Ramos (cell line): ENCODE data around the gene PTPRM.

Experiments
- in situ Hi-C: fragments of 300-500 bp; cut with MboI; formaldehyde crosslinking; loops from one replicate; pipeline ENCODE4 v1.14.3; 2022; ENCODE audit warnings: low sequenced_read_pairs; ENCODE audit not compliant: unreplicated experiment

PTPRM gene

DNA sequence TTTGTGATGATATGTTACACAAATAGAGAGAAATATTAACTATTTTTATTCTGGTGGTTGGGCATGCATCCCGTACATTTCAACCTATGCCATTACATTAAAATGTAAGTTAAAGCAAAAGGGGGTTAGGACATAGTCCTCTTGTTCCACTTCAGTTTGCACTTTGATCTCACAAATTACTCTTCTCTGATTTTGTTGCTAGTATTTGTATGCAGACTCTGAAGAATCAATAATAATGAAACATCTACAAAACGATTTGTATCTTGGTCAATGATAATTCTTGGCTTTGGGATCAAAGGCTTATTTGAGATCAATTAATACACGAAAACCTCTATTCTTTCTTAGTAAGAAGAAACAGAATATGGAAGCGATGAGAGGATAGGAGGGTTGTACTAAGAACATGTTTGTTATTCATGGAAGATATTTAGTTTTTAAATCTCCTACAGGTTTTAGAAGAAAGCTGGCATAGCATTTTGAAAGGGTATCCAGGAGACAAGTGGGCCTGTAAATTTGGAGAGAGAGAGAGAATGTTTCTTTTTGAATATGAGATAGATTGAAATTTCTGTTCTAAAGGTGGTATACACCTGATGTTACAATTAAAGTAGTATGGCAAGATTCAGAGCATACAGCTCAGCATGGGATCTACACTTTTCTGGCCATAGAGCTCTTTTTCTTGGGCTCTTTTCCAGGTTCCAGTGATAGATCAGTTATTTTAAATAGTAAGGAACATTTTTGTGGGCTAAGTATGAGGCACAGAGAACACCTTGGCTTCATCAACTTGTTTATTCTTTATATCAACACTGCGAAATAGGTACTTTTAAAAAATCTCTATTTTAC is 347.9 kb downstream of the PTPRM start:
- in situ Hi-C loops, result loop anchor here (25.0 kb wide), 1 partner anchor 303 kb away; no protein-coding TSS in a partner anchor

DNA sequence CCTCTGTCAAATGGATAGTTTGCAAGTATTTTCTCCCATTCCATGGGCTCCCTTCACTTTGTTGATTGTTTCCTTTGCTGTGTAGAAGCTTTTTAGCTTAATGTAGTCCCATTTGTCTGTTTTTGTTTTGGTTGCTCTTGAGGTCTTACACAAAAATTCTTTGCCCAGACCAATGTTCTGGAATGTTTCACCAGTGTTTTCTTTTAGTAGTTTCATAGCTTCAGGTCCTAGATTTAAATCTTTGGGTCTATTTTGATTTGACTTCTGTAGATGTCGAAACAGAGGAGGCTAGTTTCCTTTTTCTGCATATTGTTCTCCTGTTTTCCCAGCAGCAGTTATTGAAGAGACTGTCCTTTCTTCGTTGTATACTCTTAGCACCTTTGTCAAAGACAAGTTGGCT is 351.6 kb downstream of the PTPRM start:
- in situ Hi-C loops, result loop anchor here (25.0 kb wide), 1 partner anchor 306 kb away; no protein-coding TSS in a partner anchor

DNA sequence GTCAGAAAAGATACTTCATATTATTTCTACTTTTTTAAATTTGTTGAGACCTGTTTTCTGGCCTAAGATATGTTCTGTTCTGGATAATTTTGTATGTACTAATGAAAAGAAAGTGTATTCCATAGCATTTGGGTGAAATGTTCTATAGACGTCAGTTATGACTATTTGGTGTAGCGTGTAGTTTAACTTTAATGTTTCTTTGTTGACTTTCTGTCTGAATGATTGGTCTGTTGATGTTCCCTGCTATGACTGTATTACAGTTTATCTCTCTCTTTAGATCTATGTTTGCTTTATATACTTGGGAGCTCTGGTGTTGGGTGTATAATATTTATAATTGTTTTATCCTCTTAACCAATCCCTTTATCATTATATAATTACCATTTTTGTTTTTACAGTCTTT is 352.4 kb downstream of the PTPRM start:
- in situ Hi-C loops, result loop anchor here (25.0 kb wide), 1 partner anchor 307 kb away; no protein-coding TSS in a partner anchor

DNA sequence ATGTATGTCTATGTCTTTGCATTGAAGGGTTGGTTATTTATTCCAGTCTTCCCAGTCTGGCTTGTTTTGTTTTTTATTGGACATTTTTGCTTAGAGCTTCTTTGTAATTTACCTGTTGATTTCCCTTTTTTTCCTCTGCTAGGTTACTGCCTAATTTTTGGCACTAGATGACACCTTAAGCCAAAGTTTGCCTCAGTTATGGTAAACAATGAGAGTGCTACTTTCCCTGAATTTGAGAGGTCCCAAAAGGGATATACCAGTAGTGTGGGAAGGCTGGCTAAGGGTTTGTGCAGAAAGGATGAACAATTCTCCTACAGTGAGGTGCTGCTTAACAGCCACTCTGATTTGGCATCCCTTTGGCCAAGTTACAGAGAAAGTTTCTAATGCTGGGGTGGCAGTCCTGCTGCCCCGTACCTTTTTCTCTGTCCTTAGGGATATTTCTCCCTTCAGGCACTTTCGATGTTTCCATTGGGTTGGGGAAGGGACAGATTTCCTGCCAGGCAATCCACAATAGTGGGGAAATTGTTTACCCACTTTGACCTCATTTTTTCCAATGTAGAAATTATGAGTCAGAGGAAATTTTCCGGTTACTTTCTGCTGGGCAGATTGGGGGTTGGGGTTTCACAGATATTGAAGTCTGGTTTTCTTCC is 354.9 kb downstream of the PTPRM start:
- in situ Hi-C loops, result loop anchor here (25.0 kb wide), 1 partner anchor 310 kb away; no protein-coding TSS in a partner anchor

DNA sequence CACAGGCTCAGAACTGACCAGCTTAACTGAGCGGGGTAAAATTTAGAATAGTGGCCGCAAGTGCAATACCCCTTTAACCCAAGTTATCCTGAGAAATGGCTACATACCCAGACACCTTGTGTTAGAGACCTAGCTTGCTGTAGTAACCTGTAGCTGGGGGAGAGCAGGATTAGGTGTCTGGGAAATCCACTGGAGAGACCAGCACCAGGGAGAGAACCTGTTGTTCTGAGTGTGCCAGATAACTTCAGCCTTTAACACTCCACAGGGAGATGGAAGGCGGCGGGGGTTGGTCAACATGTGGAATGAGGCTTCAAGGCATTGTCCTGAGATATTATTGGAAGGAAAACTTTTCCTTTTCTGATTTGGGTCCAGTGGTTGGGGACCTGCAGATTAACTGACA is 356.0 kb downstream of the PTPRM start:
- in situ Hi-C loops, result loop anchor here (25.0 kb wide), 1 partner anchor 311 kb away; no protein-coding TSS in a partner anchor

DNA sequence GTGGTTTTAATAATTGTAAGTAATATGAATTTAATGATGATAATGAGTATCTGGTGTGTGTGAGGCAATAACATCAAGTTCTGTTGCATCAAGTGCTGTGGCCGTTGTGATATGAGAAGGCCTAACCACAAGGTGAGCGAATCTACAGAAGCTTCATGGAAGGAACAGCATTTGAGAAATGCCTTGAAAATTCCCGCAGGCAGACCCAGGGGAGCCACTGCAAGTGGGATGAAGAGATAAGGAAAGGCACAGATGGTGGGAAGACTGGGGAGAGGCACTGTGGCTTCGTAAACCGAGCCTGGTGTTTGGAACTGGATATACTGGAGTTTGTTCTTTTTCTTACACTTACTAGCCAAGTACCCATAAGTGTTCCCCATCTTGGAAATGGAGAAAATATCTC is 357.5 kb downstream of the PTPRM start:
- in situ Hi-C loops, result loop anchor here (25.0 kb wide), 1 partner anchor 312 kb away; no protein-coding TSS in a partner anchor

DNA sequence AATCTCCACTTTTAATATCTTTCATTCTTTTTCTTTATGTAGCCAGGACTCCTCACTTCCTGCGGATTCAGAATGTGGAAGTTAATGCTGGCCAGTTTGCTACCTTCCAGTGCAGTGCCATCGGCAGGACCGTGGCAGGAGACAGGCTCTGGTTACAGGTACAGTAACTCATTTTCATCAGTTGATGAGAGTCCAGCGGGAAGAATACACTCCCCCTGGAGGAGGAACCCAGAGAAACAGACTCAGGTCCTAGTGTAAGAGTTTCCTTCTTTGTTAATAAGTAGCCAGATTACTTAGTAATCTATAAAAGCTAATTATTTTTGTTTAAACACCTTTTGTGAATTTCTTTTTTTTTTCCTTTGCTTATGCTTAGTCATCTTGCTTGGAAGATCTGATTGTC is 359.4 kb downstream of the PTPRM start:
- in situ Hi-C loops, result no loop called here

DNA sequence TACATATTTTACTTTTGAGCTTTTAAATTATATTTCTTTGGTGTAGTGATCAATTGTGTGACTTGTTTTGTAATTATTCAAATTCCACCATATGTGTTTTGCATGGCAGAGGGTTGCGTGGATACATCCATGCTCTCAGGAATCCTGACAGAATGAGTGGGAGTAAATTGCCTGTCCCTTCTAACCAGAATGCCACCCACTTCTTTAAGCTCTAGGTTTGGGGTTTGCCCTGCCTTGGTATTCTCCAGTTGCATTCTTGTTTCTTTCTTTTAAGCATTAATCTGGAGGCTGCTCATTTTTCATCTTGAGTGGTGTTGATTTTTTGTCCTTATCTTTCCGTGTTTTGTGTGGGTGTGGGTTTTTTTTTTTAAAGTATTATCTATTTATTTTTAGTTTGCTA is 360.0 kb downstream of the PTPRM start:
- in situ Hi-C loops, result no loop called here

DNA sequence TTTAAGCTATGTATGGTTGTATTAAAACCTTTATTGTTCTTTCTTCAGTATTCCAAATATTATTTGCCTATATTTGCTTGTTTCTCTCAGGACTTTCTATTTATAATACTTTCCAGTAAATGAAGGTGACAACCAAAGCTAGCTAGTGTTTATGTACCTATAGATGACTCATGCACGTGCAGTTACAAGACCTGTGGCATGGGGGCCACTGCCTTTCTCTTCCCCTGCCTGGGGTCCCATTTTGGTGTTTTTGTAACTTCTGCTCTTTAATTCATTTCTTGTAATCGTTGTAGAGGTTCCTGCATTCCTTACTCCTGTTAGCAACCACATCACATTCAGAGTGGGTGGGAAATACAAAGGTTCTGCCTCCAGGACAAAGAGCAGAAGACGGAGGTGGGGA is 364.6 kb downstream of the PTPRM start:
- in situ Hi-C loops, result no loop called here

DNA sequence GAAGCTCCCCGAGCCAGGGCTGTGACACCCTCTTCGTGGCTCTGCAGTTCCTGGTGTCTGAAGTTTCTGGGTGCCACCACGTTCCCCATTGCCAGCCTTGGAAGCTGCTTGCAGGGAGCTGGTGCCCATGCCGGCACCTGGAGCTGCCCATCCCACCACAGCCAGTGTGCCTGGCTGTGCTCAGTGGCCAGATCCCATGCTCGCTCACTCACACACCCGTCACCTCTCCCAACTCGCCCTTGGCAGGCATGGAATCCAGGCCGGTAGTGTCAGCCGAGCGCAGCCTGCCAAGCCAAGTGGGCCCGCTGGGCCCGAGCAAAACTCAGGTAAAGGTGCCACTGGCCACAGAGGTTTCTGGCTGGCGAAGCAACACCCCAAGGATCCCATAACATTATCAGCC is 370.2 kb downstream of the PTPRM start:
- in situ Hi-C loops, result no loop called here

DNA sequence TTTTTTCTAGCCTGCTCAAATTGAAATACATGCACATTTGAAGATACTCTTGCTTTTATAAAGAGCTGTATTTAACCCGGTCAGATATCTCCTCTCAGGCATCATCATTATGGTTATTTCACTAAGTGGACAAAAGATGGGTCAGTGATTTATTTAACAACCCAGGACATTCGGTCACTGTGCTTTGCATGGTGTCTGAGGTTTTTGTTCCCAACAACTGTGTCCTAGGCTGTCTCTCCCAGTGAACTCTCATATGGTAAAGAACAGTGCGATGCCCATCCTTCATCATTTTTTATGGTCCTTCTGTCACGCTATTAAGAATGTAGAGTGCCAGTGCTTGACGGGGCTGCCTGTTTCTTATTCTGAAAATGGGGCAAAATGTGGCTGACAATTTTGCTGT is 372.4 kb downstream of the PTPRM start:
- in situ Hi-C loops, result no loop called here

DNA sequence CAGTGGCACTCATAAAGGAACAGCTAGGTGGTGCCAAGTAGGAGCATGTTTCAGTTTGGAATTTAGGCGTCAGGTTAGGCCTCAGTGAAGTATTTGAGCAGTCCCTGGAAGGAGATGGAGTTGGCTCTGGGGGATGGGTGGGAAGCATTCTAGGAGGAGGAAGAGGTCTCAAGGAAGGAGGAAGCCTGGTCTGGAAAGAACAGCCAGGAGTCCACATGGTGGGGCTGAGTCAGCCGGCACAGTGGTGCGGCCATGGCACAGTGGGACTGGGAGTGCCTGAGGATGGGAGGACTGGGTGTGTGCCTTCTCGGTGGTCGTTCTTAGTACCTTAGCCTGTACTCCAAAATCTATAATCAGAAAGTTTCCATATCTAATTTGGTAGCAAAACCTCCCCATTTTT is 373.3 kb downstream of the PTPRM start:
- in situ Hi-C loops, result no loop called here

DNA sequence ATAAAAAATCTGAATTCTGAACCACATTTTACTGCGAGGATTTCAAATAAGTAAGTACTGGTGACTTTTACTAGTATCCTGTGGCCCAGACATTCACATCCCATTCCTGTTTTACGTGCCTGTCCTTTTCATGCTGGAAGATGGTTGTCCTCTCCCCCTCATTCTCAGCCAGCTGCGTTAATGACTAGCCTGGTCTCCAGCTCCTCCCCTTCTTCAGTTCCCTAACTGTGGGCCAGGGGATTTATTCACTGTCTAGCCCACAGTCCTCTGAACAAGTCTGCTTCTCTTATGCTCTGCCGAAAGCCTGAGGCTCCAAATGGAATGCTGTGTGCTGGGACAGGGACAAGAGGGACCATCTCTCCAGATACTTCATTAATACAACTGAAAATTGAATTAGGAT is 373.9 kb downstream of the PTPRM start:
- in situ Hi-C loops, result no loop called here

DNA sequence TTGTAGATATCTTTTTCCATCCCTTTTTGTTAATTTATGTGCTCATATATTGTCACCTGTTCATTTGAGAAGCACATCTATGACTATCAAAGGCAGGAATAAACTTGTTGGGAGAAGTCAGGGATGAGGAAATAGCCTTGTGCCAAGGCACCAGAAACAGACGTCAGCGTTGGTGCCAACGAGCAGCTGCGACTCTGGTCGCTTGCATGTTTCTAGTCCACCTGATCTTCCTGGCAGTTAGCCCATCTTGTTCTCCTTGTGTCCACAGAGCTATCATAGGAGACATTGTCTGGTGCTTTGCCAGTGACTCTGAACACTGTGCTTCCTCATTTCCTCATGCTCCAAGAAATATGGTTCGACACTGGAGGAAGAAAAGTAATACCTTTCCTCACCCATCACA is 374.4 kb downstream of the PTPRM start:
- in situ Hi-C loops, result no loop called here

DNA sequence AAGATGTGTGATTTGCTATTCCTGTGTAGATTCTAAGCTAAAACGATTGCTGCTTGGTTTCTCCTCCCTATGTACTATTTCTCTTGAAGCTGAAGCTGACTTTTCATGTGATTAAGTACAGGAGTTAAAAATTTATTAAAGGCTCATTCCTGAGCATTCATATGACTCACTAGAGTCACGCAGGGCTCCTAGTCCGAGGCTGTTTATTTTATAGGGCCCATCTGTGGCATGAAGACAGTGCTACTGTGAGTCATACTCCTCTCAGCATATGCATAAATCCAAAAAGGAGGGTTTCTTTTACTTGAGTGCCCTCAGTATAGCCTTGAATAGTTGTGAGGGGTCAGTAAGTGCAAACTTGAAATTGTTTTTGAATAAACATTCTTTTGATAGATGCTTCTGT is 378.8 kb downstream of the PTPRM start:
- in situ Hi-C loops, result no loop called here

DNA sequence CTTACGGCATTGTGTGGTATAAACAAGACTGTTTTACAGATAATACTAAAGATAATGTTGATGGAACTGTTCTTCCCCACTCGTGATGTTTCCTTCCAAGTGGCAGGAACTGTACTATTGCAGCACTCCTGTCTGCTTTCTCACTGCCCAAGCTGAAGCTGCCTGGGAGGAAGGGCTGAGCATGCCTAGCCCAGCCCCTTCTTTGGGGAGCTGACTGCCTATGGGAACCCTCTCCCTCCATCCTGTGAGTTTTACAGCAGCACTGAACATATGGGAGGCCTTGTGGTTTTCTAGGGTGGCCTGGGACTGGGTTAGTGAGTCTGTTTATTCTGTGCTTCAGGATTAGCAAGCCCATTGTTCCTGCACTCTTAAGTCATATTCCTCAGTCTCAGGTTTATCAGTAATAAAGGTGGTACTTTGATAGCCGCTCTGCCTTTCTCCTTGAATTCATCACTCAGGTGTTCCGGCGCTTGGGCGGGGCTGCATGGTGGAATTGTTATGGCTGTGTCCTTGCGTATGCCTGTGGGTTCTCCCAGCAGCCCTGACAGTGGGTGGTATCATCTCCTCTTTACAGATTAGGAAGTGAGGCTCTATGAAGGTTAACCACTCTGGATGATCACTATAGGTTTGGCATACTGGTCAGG is 379.7 kb downstream of the PTPRM start:
- in situ Hi-C loops, result no loop called here

DNA sequence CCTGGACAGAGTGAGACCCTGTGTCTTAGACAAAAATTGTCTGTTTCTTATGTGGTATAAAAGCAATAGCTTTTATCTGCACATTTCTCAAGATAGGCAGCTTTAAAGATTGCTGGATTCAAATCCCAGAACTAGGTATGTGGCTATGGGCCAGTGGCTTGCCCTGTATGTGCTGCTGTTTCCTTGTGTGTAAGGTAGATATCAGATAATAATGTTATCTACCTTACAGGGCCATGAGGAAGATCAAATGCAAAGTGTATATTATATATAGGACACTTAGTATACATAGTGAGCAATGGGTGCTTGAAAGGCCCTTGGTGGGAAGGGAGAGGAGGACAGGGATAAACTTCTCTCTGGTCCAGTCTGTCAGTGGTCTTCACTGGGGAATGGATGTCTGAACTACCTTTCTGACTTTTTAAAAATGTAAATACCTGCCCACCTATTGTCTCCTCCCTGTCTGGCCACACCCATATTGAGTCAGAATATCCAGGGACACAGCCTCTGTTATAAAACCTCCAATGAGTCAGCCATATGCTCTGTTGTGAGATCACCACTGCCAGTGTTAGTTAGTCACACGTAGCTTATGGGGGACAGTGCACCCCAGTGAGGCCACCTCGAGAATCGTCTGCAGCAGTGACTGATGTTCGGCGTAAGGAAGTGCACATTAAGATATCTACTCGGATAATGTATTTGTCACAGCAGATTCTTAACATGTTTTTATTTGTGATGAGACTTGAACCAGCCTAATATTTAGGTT is 383.4 kb downstream of the PTPRM start:
- in situ Hi-C loops, result no loop called here

DNA sequence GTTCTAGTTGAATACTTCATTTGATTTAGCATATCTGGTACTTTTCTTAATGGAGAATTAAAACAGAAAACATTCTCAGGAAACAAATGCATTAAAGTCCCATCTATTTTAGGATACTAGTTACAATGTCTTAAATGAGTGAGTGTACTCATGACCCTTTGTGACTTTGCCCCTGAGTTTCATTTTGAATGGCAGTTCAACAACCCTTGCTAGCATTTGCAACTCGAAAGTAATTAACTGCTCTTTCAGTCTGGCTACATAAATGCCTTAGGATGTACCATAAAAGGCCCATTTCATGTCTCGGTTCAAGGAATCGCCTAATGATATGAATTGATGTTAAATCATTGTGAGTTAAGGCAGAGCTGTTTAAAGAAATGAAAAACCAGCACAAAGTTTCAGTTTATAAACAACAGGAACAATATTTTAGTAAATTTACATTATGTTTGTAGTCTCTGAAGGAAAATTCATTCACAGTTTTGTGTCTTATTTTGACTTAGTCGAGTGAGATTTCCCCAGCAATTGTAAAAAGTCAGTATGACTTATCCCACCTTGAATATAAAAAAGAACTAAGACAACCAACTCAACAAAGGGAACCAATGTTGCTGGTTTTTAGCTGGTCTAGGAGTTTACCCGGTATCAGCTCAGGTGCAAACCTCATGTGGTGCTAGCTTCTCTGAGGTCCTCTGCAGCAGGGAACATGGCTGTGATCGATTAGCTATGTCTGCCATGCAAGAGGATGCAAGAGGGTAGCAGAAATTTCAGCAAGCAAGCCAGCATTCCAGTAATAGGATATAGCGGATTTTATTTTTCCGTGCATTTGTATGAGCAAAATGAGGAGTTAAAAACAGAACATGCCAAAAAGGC is 386.2 kb downstream of the PTPRM start:
- in situ Hi-C loops, result no loop called here

DNA sequence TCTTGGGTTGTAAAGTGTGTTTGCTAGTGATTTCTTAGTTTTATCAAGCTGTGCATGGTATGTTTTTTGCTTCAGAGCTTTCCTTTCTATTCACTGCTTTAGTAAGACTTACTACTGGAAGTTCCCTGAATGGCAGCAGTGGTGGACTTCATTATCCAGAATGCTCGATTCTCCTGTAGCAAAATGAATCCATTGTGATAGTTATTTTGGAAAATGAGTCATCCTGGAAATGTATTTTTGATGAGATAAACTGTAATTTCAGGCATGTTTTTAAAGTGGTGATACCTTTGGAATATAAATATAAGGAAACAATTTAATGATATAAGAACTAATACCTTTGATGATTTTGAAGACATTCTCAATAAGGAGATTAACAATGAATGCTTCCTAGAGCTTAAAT is 387.1 kb downstream of the PTPRM start:
- in situ Hi-C loops, result no loop called here
